PC-3 (cell line): Measurements from ENCODE around the gene EPM2A. TPM values are rescaled to one million over a fixed set of nuclear protein-coding genes. Genes with fewer than 3 reads are reported as not detected.

Experiments used
- ATAC-seq: fragments of 200-7000 bp; cut with Tn5 transposase; 2 replicates; pipeline ENCODE4 v1.9.1; 2020; ENCODE audit warnings: mild to moderate bottlenecking, moderate library complexity
- BruUV-seq: library from RNA; stranded (reverse); fragments of 400-500 nt; replicated peaks from 2 replicates; lab custom pipeline; 2021; lab: Mats Ljungman, UMichigan
- CTCF ChIA-PET: fragments of 300-600 bp; sonication (Branson Sonifier 250); formaldehyde crosslinking; loops from one replicate; lab custom pipeline; 2022; ENCODE audit warnings: antibody characterized with exemption; lab: Charles Lee
- POLR2A ChIA-PET: fragments of 300-600 bp; sonication (Branson Sonifier 250); formaldehyde crosslinking; loops from one replicate; lab custom pipeline; 2022; ENCODE audit warnings: antibody characterized with exemption; ENCODE audit not compliant: unreplicated experiment; lab: Charles Lee
- DNase-seq: peaks from one replicate; pipeline ENCODE4 v3.0.0-alpha.2; 2015
- H2AFZ ChIP-seq: fragments of 300-600 bp; sonication (generic); 2 replicates; pipeline ENCODE4 v1.6.0; 2016; ENCODE audit warnings: antibody characterized with exemption, low read length
- H3F3A ChIP-seq: fragments of 300-600 bp; sonication (generic); one replicate; pipeline ENCODE4 v1.6.0; 2017; ENCODE audit warnings: antibody characterized with exemption, low read length, control low read depth, mild to moderate bottlenecking; ENCODE audit not compliant: unreplicated experiment
- H3K27ac ChIP-seq: fragments of 300-600 bp; sonication (generic); 2 replicates; pipeline ENCODE4 v1.5.1; 2016; ENCODE audit warnings: mild to moderate bottlenecking, low read length
- H3K27me3 ChIP-seq: fragments of 300-600 bp; sonication (generic); 2 replicates; pipeline ENCODE4 v1.6.1; 2016; ENCODE audit warnings: low read length, mixed read lengths
- H3K36me3 ChIP-seq: fragments of 300-600 bp; sonication (generic); 2 replicates; pipeline ENCODE4 v1.6.1; 2016; ENCODE audit warnings: low read depth, mixed run types, low read length, mixed read lengths
- H3K4me1 ChIP-seq: fragments of 300-600 bp; sonication (generic); 2 replicates; pipeline ENCODE4 v1.5.1; 2016; ENCODE audit warnings: low read length; ENCODE audit not compliant: insufficient read depth
- H3K4me2 ChIP-seq: fragments of 300-600 bp; sonication (generic); 2 replicates; pipeline ENCODE4 v1.6.0; 2016; ENCODE audit warnings: low read length
- H3K4me3 ChIP-seq: fragments of 300-600 bp; sonication (generic); 2 replicates; pipeline ENCODE4 v1.5.1; 2016; ENCODE audit warnings: mild to moderate bottlenecking, low read length, mixed read lengths
- H3K79me2 ChIP-seq: fragments of 300-600 bp; sonication (generic); 2 replicates; pipeline ENCODE4 v1.6.1; 2017; ENCODE audit warnings: low read length, mixed read lengths
- H3K9ac ChIP-seq: fragments of 300-600 bp; sonication (generic); 2 replicates; pipeline ENCODE4 v1.6.0; 2016; ENCODE audit warnings: mild to moderate bottlenecking, low read length
- H3K9me2 ChIP-seq: fragments of 300-600 bp; sonication (generic); replicated peaks from 2 replicates; pipeline ENCODE4 v1.6.1; 2016; ENCODE audit warnings: mixed run types, low read length, mixed read lengths
- H3K9me3 ChIP-seq: fragments of 300-600 bp; sonication (generic); 2 replicates; pipeline ENCODE4 v1.6.1; 2016; ENCODE audit warnings: low read length, mixed read lengths
- H4K20me1 ChIP-seq: fragments of 300-600 bp; sonication (generic); 2 replicates; pipeline ENCODE4 v1.6.1; 2016; ENCODE audit warnings: low read length, mixed read lengths
- EZH2 ChIP-seq: fragments of 300-600 bp; sonication (generic); IDR thresholded peaks from one replicate; pipeline ENCODE4 v1.6.1; 2017; ENCODE audit warnings: antibody characterized with exemption, mild to moderate bottlenecking, low read length; ENCODE audit not compliant: unreplicated experiment
- EZH2phosphoT487 ChIP-seq: fragments of 300-600 bp; sonication (generic); IDR thresholded peaks from 2 replicates; pipeline ENCODE4 v1.6.1; 2018; ENCODE audit warnings: mild to moderate bottlenecking, antibody characterized with exemption, low read length, borderline replicate concordance
- intact Hi-C: fragments of 100-400 bp; cut with micrococcal nuclease; formaldehyde crosslinking; loops from 2 replicates; pipeline ENCODE4 v1.9.0; 2023
- total RNA-seq: library from RNA; depleted of rRNA; stranded (reverse); fragments of >200 nt; gene quantifications from 2 replicates; pipeline ENCODE4 v1.2.3, GENCODE V29; 2014
- TF ChIP-seq, protein P1 (sequence below): fragments of 300-600 bp; sonication (generic); conservative IDR thresholded peaks from 2 replicates; pipeline ENCODE4 v1.5.1; 2017; ENCODE audit warnings: antibody characterized with exemption, low read depth, mild to moderate bottlenecking, low read length

The EPM2A gene
- total RNA-seq, 1 experiment from 2014 or later = 2.9 TPM

DNA sequence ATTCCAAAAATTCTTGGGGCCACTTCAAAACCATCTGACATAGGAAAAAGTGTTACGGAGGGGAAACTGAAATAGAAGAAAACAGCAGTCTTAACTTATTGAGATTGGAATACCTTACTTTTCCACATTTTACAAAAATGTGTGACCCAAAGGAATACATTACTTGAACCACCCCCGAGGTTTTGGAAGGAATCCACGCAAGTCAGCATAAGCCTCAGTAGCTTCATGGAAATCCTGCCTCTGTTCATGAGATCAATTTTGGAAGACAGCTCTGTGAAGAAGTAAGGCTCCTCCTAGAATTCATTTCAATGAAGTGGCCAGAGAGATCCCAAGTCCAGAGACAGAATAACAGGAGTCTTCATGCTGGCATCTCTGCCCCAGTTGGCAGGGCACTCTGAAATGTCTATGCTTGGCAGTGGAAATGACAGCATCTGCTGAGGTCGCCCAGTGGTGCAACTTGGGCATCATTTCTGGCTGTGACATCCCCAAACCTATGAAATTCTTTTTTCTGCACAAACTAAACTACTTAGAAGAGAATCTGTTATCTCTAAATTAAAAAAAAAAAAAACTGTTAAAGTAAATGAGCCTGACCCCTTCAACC is 132.5 kb downstream of the EPM2A start:
- Histone ChIP-seq H3K9ac (no peak overlapping the region), H3K4me2 (no peak overlapping the region), H3K9me3 (no peaks in the 10 kb centered on the region), H3K9me2 (no peaks in the 10 kb centered on the region), H2AFZ (no peak overlapping the region), H3K27me3 (no peaks in the 10 kb centered on the region), H4K20me1 (no peaks in the 10 kb centered on the region), H3K36me3 (no peaks in the 10 kb centered on the region), H3K79me2 (no peaks in the 10 kb centered on the region), H3K4me1 (no peaks in the 10 kb centered on the region), H3K27ac (no peak overlapping the region), H3F3A (no peaks in the 10 kb centered on the region), H3K4me3 (no peak overlapping the region)
- POLR2A ChIA-PET = no interaction called here
- ATAC-seq (no peak), DNase-seq (no peak)
- CTCF ChIA-PET = no interaction called here
- no TSS peak for BruUV-seq
- no peak for TF ChIP-seq EZH2
- TF ChIP-seq EZH2phosphoT487 = no peak
- TF ChIP-seq, protein P1, sequence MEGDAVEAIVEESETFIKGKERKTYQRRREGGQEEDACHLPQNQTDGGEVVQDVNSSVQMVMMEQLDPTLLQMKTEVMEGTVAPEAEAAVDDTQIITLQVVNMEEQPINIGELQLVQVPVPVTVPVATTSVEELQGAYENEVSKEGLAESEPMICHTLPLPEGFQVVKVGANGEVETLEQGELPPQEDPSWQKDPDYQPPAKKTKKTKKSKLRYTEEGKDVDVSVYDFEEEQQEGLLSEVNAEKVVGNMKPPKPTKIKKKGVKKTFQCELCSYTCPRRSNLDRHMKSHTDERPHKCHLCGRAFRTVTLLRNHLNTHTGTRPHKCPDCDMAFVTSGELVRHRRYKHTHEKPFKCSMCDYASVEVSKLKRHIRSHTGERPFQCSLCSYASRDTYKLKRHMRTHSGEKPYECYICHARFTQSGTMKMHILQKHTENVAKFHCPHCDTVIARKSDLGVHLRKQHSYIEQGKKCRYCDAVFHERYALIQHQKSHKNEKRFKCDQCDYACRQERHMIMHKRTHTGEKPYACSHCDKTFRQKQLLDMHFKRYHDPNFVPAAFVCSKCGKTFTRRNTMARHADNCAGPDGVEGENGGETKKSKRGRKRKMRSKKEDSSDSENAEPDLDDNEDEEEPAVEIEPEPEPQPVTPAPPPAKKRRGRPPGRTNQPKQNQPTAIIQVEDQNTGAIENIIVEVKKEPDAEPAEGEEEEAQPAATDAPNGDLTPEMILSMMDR = no peak
- intact Hi-C loops = no loop called here

DNA sequence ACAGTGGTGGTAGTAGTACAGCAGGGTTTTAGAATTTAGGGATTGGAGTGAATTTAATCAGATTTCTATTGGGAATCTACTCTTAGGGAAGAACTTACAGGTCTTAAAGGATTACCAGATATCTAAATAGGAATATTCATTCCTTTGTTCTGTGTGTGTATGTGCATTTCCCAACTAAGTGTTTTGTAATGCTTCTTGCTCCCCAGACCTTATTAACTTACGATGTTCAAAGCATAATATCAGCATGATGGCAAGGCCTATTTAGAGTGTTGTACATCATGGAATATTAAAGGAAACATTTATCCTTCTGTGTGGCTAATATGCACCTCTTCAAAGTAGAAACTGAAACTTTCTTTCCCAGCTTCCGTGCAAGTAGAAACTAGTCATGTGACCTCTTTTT is 133.9 kb downstream of the EPM2A start:
- no peak overlapping the region for H3K9ac ChIP-seq
- ChIA-PET POLR2A (no interaction called here), CTCF (no interaction called here)
- no peak for ATAC-seq
- H3K79me2 ChIP-seq = no peaks in the 10 kb centered on the region
- H3K27me3 ChIP-seq = no peaks in the 10 kb centered on the region
- no peaks in the 10 kb centered on the region for H3K36me3 ChIP-seq
- no peak overlapping the region for H3K4me3 ChIP-seq
- H3K4me2 ChIP-seq = no peak overlapping the region
- no peaks in the 10 kb centered on the region for H3K9me2 ChIP-seq
- H3K9me3 ChIP-seq = no peaks in the 10 kb centered on the region
- no peak overlapping the region for H3K27ac ChIP-seq
- no peak for DNase-seq
- TF ChIP-seq EZH2 (no peak), EZH2phosphoT487 (no peak)
- TF ChIP-seq, protein P1 = no peak
- no TSS peak for BruUV-seq
- H4K20me1 ChIP-seq = no peaks in the 10 kb centered on the region
- H3K4me1 ChIP-seq = no peaks in the 10 kb centered on the region
- H2AFZ ChIP-seq = no peak overlapping the region
- H3F3A ChIP-seq = no peaks in the 10 kb centered on the region
- intact Hi-C loops = no loop called here

DNA sequence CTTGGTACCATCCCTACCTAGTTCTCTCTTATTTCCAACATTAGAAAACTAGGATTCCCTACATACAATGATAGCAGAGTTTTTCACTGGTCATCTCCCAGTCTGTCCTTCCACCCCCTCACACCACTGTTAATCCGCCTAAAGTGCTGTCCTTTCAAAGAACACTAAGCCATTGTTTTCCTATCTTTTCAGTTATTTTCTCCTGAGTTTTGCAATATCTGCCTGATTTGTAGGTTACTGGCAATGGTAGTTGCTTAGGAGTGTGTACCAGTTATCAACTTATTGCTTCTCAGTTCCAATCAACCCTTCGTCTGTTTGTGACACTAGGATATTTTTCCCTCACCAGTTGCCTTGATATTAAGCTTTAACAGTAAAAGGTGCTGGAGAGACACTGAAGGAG is 135.0 kb downstream of the EPM2A start:
- intact Hi-C loops = no loop called here
- POLR2A ChIA-PET = no interaction called here
- TF ChIP-seq, protein P1 = no peak
- TF ChIP-seq EZH2phosphoT487 (no peak), EZH2 (no peak)
- no peak overlapping the region for H3K4me2 ChIP-seq
- no peak overlapping the region for H2AFZ ChIP-seq
- H3F3A ChIP-seq = no peaks in the 10 kb centered on the region
- H4K20me1 ChIP-seq = no peaks in the 10 kb centered on the region
- H3K4me3 ChIP-seq = no peak overlapping the region
- no peaks in the 10 kb centered on the region for H3K9me3 ChIP-seq
- no TSS peak for BruUV-seq
- H3K9me2 ChIP-seq = no peaks in the 10 kb centered on the region
- ATAC-seq = no peak
- CTCF ChIA-PET = no interaction called here
- no peaks in the 10 kb centered on the region for H3K27me3 ChIP-seq
- H3K27ac ChIP-seq = no peak overlapping the region
- no peaks in the 10 kb centered on the region for H3K79me2 ChIP-seq
- no peak overlapping the region for H3K9ac ChIP-seq
- H3K36me3 ChIP-seq = no peaks in the 10 kb centered on the region
- no peaks in the 10 kb centered on the region for H3K4me1 ChIP-seq
- DNase-seq = no peak
